NCI-H774 (cell line): Measurements from ENCODE around the gene FXYD2.
A peak's percentile ranks its signal among the peaks of the same experiment; 100 is the strongest.

Experiments
- DNase-seq: peaks from one replicate; lab custom pipeline; 2025; lab: John Stamatoyannopoulos, UW

FXYD2 gene

DNA sequence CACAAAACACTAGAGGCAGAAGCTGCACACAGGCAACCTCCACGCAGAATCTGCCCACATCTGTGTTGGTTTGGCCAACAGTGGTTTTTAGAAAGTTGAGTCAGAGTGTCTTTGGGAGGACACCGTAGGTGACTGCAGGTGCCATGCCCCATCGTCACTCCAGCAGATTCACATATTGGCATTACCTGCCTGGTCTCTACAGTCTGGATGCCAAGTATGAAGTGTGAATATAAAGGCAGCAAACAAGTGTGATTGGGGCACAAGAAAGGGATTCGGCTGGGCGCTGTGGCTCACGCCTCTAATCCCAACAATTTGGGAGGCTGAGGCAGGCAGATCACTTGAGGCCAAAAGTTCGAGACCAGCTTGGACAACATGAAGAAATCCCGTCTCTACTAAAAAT, 11.0 kb upstream of the FXYD2 start:
- no peak for DNase-seq

DNA sequence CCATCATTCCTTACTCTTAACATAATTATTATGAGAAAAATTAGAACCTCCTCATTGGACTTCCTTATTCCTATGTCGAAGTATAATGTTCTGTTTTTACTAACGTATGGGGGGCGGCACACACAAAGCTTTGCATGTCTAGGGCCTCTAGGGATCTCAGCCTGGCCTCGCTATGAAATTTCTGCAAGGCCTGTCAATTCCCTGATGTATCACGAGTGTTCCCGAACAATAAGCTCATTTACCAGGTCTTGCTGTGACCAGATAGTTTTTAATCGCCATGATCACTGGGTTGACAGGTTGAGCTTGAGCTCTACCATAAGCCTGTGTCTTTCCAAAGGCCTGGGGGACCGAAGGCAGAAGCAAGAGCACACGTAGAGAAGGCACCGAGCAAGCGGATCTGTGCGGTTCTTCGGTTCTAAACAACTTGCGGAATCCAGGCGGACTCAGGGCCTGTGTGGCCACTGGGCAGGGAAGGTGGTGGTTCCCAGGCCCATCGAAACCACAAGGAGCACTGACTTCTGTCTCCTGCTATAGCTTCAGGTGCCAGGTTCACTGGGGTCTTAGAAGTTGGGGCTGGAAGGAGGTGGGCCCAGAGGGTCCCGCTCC, 10.4 kb upstream of the FXYD2 start:
- no peak for DNase-seq

GRCh38 chr11:117834068-117834810, 9.7 kb upstream of the FXYD2 start:
- no peak for DNase-seq

GRCh38 chr11:117833401-117833891, 8.9 kb upstream of the FXYD2 start:
- peak; percentile 99 for DNase-seq

GRCh38 chr11:117832511-117832910, 8.0 kb upstream of the FXYD2 start:
- no peak for DNase-seq

- no peak for DNase-seq
Observed at GRCh38 chr11:117831661-117832415, 7.3 kb upstream of the FXYD2 start.

- DNase-seq, result no peak
Observed at GRCh38 chr11:117830674-117831351, 6.3 kb upstream of the FXYD2 start.

GRCh38 chr11:117830072-117830471, 5.5 kb upstream of the FXYD2 start:
- no peak for DNase-seq

- DNase-seq, result no peak
Observed at GRCh38 chr11:117829369-117829725, 4.8 kb upstream of the FXYD2 start.

- DNase-seq, result no peak
Observed at GRCh38 chr11:117828611-117829368, 4.2 kb upstream of the FXYD2 start.

DNA sequence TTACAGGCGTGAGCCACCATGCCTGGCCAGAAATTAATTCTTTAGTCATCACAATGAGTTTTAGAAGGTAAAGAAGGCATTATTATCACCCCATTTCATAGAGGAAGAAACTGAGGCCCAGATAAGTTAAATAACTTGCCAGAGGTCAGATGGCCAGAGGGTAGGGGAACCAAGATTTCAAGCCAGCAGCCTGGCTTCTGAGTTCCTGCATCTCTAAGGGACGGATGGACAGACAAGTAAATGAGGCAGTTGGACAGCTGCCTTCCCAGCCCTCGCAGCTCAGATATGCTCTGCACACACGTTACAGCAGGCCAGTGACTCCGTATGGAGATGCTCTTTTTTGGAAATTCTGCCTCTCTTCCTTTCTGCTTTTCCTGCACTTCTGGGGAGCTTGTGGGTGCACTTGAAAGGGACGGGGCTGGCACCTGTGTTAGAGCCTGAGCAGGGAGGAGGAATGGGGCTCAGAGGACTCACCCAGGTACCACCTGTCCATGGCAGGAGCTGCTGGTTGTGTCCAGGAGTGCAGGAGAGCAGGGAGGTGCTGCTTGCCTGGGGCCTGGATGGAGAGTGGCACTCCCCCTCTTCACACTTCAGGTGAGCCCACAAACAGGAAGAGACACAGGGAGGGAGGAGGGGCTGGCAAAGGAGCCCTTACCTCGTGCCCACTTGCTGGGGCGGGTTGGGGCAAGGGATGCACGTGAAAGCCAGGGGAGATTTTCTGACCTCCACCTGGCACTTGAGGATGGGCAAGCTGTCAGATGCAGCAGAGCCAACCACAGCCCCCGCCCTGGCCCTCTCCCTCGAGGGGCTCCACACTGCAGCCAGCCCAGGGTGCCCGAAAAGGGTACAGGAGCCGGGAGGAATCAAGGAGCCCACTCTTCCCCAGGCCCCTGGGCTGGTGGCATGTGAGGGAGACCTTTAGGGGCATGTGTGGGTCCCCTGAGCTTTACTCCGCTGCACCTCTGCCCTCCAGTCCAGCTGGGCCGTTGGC, 3.3 kb upstream of the FXYD2 start:
- DNase-seq, result no peak

DNA sequence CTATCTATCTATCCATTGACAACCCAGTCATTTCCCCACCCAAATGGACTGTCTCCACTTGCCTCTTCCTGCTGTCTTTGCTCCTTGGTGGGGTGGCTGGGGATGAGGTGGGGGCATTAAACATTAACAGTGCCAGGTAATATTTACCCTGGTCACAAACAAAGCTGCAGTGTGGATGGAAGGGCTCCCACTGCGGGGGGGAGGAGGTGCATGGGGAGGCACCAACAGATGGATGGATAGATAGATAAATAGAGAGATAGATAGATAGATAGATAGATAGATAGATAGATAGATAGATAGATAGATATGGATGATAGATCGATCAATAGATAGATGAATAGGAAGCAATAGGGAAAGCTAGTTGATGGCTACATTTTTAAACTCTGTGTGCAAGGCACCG, 2.3 kb upstream of the FXYD2 start:
- DNase-seq, result no peak

DNA sequence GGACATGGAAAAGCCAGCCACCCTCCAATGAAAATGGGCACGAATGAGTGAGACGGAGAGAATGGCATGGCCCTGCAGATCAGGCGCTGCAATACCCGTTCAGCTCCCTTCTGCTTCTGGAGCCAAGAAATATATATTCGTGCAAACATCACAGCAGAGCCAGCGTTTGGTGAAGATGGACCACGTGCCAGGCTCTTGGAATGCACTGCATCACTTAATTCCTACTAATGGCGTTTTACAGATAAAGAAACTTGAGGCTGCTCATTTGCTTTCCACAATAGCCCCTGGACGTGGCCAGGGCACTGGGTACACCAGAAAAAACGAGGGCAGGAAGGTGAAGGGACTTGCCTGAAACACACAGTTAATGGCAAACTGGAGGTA, 1.6 kb upstream of the FXYD2 start:
- DNase-seq, result no peak

DNA sequence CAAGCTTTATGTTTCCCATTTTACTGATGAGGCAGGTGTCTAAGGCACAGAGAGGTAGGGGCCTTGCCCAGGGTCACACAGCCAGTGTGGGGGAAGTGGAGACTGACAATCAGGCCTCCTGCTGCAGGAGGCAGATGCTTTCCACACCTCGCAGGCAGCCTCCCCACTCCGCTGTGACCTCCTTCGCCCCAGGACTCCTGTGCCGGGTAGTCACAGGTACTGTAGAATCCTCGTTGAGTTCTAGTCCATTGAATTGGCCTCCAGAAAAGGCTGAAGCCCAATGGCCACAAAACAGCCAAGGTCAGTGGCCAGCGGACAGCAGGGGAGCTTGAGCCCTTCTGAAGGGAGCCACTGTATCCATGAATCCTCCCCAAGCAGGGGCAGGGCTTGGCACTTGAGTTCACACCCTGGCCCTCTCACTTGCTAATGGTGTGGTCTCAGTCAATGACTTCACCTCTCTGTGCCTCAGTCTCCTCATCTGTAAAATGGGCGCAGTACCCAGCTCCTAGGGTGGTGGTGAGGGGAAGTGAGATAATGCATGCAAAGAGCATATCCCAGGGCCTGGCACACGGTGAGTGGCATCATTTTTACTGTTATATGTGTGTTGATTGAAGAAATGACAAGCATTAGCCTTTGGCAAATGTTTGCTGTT, 1.1 kb upstream of the FXYD2 start:
- no peak for DNase-seq

GRCh38 chr11:117823946-117824420, 561 bp downstream of the FXYD2 start:
- no peak for DNase-seq

DNA sequence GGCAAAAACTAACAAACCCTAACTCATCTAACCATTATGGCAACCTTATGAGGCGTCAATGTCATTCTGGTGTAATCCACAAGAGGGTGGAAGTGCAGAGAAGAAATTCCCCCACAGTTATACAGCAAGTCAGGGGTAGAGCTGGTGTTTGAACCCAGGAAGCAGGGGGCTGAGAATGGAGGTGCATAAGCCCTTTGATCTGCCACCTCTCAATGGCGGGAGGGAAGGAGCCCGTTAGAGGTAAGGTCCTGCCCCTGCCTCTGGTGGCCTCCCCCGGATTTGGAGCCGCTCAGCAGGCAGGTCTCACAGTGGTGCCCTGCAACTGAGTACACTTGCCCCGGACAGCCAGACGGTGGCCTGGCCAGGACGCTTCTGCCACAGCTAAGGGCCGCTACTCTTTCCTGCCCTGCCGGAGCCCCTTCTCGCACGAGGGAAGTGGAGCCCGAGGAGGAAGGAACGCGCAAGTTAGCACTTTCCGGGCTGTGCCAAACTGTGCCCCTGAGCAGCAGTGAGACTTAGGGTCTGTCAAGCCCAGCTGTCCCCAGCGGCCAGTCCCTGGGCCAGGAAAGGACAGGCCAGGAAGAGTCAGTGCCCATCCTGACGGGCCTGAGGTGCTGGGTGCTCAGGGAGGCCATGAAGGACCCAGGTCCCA, 1.1 kb downstream of the FXYD2 start:
- no peak for DNase-seq

DNA sequence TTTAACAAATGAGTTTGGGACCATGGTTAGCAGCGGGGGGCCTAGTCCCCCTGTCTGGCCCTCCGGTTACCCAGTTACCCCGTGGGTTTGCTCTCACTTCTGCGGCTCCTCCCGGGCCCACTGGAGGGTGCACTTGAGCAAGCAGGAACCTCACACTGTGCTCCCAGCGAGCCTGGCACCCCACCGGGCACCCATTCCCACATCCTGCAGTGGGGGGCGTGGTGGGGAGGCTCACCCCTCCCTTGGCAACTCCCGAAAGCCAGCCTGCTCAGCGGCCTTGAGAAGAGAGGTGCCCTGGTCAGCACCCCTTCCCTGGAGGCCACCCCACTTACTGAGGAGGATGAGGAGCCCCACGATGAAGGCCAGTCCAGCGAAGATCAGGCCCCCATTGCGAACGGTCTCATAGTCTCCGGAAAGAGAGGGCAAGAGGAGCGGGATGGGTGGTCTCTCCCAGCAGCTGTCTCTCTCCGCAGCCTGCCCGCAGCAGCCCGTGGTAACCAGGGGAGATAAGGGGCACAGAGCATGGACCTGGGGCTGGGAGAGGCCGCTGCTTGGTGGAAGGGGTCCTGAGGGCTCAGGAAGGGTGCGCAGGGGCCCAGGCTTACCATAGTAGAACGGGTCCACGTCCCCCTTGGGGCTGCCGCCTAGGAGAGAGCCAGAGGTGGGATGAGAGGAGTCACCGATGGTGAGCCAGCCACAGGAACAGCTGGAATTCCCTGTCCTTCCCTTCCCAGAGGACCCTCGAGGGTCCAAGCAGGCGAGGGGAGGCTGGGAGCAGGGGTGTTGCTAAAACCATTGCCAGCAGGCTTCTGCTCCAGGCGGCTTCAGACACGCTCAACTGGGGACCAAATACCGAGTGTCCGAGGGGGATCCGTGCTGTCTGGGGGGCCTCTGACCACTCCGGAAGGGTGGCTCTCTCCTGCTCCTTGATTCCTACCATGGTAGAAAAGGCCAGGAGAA, 2.2 kb downstream of the FXYD2 start:
- DNase-seq, result peak; percentile 55

DNA sequence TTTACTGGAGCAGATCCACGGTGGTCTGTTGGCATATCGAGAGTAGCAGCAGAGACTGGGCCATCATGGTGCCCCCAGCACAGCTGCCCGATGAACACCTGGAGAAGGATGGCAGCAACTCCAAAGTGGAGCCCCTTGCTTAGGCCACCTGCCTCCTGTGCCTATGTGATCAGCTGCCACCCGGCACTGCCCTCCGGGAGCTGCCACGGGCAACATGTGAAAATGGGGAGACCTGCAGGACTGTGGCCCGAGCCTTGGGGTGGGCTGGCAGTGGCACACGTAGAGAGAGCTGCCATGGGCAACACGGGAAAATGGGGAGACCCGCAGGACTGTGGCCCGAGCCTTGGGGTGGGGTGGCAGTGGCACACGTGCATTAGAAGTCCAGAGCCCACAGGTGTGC, 3.1 kb downstream of the FXYD2 start:
- DNase-seq, result no peak
